HepG2 (cell line): ENCODE data around the gene APOL4. TPM values are rescaled to one million over a fixed set of nuclear protein-coding genes. Genes with fewer than 3 reads are reported as not detected.

Experiments
- CBFB ChIP-seq: sonication (generic); formaldehyde crosslinking; IDR thresholded peaks from 2 replicates; pipeline ENCODE4 v1.4.0; 2020; ENCODE audit warnings: missing genetic modification reagents
- CC2D1A ChIP-seq: sonication (generic); formaldehyde crosslinking; IDR thresholded peaks from 2 replicates; pipeline ENCODE4 v1.8.1; 2023; ENCODE audit warnings: mild to moderate bottlenecking, missing genetic modification reagents
- CHD4 ChIP-seq: fragments of 200-600 bp; sonication (generic); IDR thresholded peaks from 2 replicates; pipeline ENCODE4 v1.7.0; 2017; ENCODE audit warnings: mild to moderate bottlenecking, low read length, borderline replicate concordance
- ELF3 ChIP-seq: IDR thresholded peaks from 2 replicates; pipeline ENCODE4 v1.6.1; 2016; ENCODE audit warnings: missing genetic modification reagents, missing compliant biosample characterization
- GATAD1 ChIP-seq: IDR thresholded peaks from 2 replicates; pipeline ENCODE4 v1.6.1; 2016; ENCODE audit warnings: missing genetic modification reagents, missing compliant biosample characterization
- HDAC1 ChIP-seq: sonication (generic); formaldehyde crosslinking; IDR thresholded peaks from 2 replicates; pipeline ENCODE4 v1.5.1; 2020; ENCODE audit warnings: mild to moderate bottlenecking, missing genetic modification reagents
- HMG20A ChIP-seq: IDR thresholded peaks from 2 replicates; pipeline ENCODE4 v1.6.1; 2016; ENCODE audit warnings: borderline replicate concordance
- IKZF5 ChIP-seq: IDR thresholded peaks from 2 replicates; pipeline ENCODE4 v1.6.1; 2018; ENCODE audit warnings: missing genetic modification reagents, mild to moderate bottlenecking, missing compliant biosample characterization
- KLF16 ChIP-seq, 2 experiments: sonication (generic) in 1 of 2; formaldehyde crosslinking in 1 of 2; IDR thresholded peaks; 2 replicates each; pipeline versions ENCODE4 v1.6.1 to v1.8.0; 2016 to 2023; ENCODE audit warnings: missing genetic modification reagents in 2 of 2, missing compliant biosample characterization in 1 of 2
- MAZ ChIP-seq, 2 experiments: sonication (generic) in 1 of 2; formaldehyde crosslinking in 1 of 2; IDR thresholded peaks; 2 replicates each; pipeline versions ENCODE4 v1.5.0 to v1.6.1; 2012 to 2020; ENCODE audit warnings: low read depth in 2 of 2, mild to moderate bottlenecking in 2 of 2, borderline replicate concordance in 1 of 2, improper control_type of control experiment in 1 of 2, low read length in 1 of 2, missing genetic modification reagents in 1 of 2, moderate library complexity in 1 of 2
- MXD4 ChIP-seq: IDR thresholded peaks from 2 replicates; pipeline ENCODE4 v1.6.1; 2016; ENCODE audit warnings: mild to moderate bottlenecking, missing biosample characterization, missing genetic modification reagents
- NFYC ChIP-seq: IDR thresholded peaks from 2 replicates; pipeline ENCODE4 v1.6.1; 2016; ENCODE audit warnings: missing genetic modification reagents, missing compliant biosample characterization
- RORA ChIP-seq: sonication (generic); formaldehyde crosslinking; IDR thresholded peaks from 2 replicates; pipeline ENCODE4 v1.5.0; 2020; ENCODE audit warnings: mild to moderate bottlenecking, missing genetic modification reagents, moderate library complexity
- SPEN ChIP-seq: sonication (generic); formaldehyde crosslinking; IDR thresholded peaks from 2 replicates; pipeline ENCODE4 v1.5.1; 2020; ENCODE audit warnings: low read depth, mild to moderate bottlenecking, missing genetic modification reagents
- TCF7L2 ChIP-seq: IDR thresholded peaks from 2 replicates; pipeline ENCODE4 v1.6.1; 2011; ENCODE audit warnings: mild to moderate bottlenecking, low read depth, low read length, moderate library complexity
- TEAD3 ChIP-seq: optimal IDR thresholded peaks from 2 replicates; pipeline ENCODE3; 2016; ENCODE audit warnings: borderline replicate concordance
- ZNF180 ChIP-seq: sonication (generic); formaldehyde crosslinking; IDR thresholded peaks from 2 replicates; pipeline ENCODE4 v1.4.0; 2020; ENCODE audit warnings: low read depth, missing genetic modification reagents, borderline replicate concordance
- ZNF235 ChIP-seq: sonication (generic); formaldehyde crosslinking; IDR thresholded peaks from 2 replicates; pipeline ENCODE4 v1.8.1; 2023; ENCODE audit warnings: mild to moderate bottlenecking, missing genetic modification reagents, borderline replicate concordance
- ZNF558 ChIP-seq: sonication (generic); formaldehyde crosslinking; IDR thresholded peaks from 2 replicates; pipeline ENCODE4 v1.9.0; 2022; ENCODE audit warnings: mild to moderate bottlenecking, missing genetic modification reagents, borderline replicate concordance
- ZNF772 ChIP-seq: sonication (generic); formaldehyde crosslinking; IDR thresholded peaks from 2 replicates; pipeline ENCODE4 v1.5.0; 2020; ENCODE audit warnings: mild to moderate bottlenecking, missing genetic modification reagents
- ZNF841 ChIP-seq: sonication (generic); formaldehyde crosslinking; IDR thresholded peaks from 2 replicates; pipeline ENCODE4 v1.8.1; 2023; ENCODE audit warnings: missing genetic modification reagents, borderline replicate concordance
- polyA plus RNA-seq, 8 experiments: library from polyadenylated mRNA; depleted of rRNA in 3 of 8; stranded (reverse) in 7 of 8; unstranded in 1 of 8; fragments of >200 nt; fragmentation: Illumina TruSeq in 4 of 8; extraction: Trizol in 4 of 8; gene quantifications; 2 replicates each; pipeline versions ENCODE4 v1.2.1 to v1.2.3, GENCODE V29; 2011 to 2016; ENCODE audit warnings: low read depth in 4 of 8, missing spikeins in 1 of 8, mixed read lengths in 1 of 8; ENCODE audit not compliant: insufficient read depth in 1 of 8
- total RNA-seq, 5 experiments: library from RNA; depleted of rRNA; stranded (reverse); fragments of >200 nt; fragmentation: Illumina TruSeq; extraction: Trizol; gene quantifications; 2 replicates each; pipeline ENCODE4 v1.2.3, GENCODE V29; 2016; ENCODE audit warnings: low read depth in 1 of 5
- TF ChIP-seq, protein P1 (sequence below): IDR thresholded peaks from 2 replicates; pipeline ENCODE4 v1.6.1; 2016; ENCODE audit warnings: low read depth, missing genetic modification reagents, missing compliant biosample characterization

Gene APOL4
- total and polyA plus RNA-seq, 2 of the 13 experiments (the other 11 are each of a cell fraction or from before 2014, with no cell fraction given) = 0.77 to 2.8 TPM

GRCh38 chr22:36239401-36240171, 38.0 kb upstream of the APOL4 start, which contains the start of gene APOL2 (continued):
- TF ChIP-seq IKZF5 (0 out of 2 replicates have a peak, but pooled peaks have one; percentile 48), CHD4 (no peak), NFYC (CRISPR knock-in tag) (no peak), HDAC1 (CRISPR knock-in tag) (peak; percentile 87), RORA (no peak), KLF16 (CRISPR knock-in tag; IDR thresholded peaks at IDR 0.05) (peak in 1 of 2 experiments; percentile 57; a peak in 1 of 4 replicates), MAZ (IDR thresholded peaks at IDR 0.05; ENCODE audit: borderline replicate concordance, low read depth, low read length) (0 out of 2 replicates have a peak, but pooled peaks have one; percentile 39), MAZ (CRISPR knock-in tag; IDR thresholded peaks at IDR 0.05; ENCODE audit: low read depth) (no peak; the same call in 1 of the 2 replicates), MXD4 (CRISPR knock-in tag) (peak; percentile 74; the same call in 1 of the 2 replicates), CBFB (CRISPR knock-in tag) (no peak), ZNF841 (CRISPR knock-in tag) (no peak), ZNF772 (CRISPR knock-in tag) (peak; percentile 75; the same call in 1 of the 2 replicates), HMG20A (CRISPR knock-in tag) (peak; percentile 50; the same call in 1 of the 2 replicates), SPEN (CRISPR knock-in tag) (peak; percentile 90), ZNF558 (CRISPR knock-in tag) (no peak), ZNF235 (no peak), TEAD3 (CRISPR knock-in tag) (peak; percentile 94), TCF7L2 (no peak), GATAD1 (CRISPR knock-in tag) (peak; percentile 61; the same call in 1 of the 2 replicates), CC2D1A (CRISPR knock-in tag) (no peak), ELF3 (peak; percentile 87), ZNF180 (CRISPR knock-in tag) (no peak)
- TF ChIP-seq, protein P1, sequence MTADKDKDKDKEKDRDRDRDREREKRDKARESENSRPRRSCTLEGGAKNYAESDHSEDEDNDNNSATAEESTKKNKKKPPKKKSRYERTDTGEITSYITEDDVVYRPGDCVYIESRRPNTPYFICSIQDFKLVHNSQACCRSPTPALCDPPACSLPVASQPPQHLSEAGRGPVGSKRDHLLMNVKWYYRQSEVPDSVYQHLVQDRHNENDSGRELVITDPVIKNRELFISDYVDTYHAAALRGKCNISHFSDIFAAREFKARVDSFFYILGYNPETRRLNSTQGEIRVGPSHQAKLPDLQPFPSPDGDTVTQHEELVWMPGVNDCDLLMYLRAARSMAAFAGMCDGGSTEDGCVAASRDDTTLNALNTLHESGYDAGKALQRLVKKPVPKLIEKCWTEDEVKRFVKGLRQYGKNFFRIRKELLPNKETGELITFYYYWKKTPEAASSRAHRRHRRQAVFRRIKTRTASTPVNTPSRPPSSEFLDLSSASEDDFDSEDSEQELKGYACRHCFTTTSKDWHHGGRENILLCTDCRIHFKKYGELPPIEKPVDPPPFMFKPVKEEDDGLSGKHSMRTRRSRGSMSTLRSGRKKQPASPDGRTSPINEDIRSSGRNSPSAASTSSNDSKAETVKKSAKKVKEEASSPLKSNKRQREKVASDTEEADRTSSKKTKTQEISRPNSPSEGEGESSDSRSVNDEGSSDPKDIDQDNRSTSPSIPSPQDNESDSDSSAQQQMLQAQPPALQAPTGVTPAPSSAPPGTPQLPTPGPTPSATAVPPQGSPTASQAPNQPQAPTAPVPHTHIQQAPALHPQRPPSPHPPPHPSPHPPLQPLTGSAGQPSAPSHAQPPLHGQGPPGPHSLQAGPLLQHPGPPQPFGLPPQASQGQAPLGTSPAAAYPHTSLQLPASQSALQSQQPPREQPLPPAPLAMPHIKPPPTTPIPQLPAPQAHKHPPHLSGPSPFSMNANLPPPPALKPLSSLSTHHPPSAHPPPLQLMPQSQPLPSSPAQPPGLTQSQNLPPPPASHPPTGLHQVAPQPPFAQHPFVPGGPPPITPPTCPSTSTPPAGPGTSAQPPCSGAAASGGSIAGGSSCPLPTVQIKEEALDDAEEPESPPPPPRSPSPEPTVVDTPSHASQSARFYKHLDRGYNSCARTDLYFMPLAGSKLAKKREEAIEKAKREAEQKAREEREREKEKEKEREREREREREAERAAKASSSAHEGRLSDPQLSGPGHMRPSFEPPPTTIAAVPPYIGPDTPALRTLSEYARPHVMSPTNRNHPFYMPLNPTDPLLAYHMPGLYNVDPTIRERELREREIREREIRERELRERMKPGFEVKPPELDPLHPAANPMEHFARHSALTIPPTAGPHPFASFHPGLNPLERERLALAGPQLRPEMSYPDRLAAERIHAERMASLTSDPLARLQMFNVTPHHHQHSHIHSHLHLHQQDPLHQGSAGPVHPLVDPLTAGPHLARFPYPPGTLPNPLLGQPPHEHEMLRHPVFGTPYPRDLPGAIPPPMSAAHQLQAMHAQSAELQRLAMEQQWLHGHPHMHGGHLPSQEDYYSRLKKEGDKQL = 0 out of 2 replicates have a peak, but pooled peaks have one; percentile 19
